Karpas-422 (cell line): ENCODE data around the gene ACADM. TPM values are rescaled to one million over a fixed set of nuclear protein-coding genes. Genes with fewer than 3 reads are reported as not detected.

Source experiments
- DNase-seq: peaks from one replicate; pipeline ENCODE4 v3.0.0-alpha.2; 2015
- H2AFZ ChIP-seq: fragments of 200-600 bp; sonication (generic); 2 replicates; pipeline ENCODE4 v1.6.1; 2014; ENCODE audit warnings: antibody characterized with exemption, low read length, mixed read lengths
- H3K27ac ChIP-seq: fragments of 200-600 bp; sonication (generic); 2 replicates; pipeline ENCODE4 v1.5.1; 2014; ENCODE audit warnings: mild to moderate bottlenecking, low read length, moderate library complexity
- H3K27me3 ChIP-seq: fragments of 200-600 bp; sonication (generic); 2 replicates; pipeline ENCODE4 v1.6.1; 2014; ENCODE audit warnings: low read length, mixed read lengths
- H3K36me3 ChIP-seq: fragments of 200-600 bp; sonication (generic); 2 replicates; pipeline ENCODE4 v1.6.1; 2014; ENCODE audit warnings: low read length, mixed read lengths; ENCODE audit not compliant: insufficient read depth
- H3K4me1 ChIP-seq: fragments of 200-600 bp; sonication (generic); 2 replicates; pipeline ENCODE4 v1.6.1; 2014; ENCODE audit warnings: mild to moderate bottlenecking, low read length, mixed read lengths
- H3K4me2 ChIP-seq: fragments of 200-600 bp; sonication (generic); 2 replicates; pipeline ENCODE4 v1.6.1; 2014; ENCODE audit warnings: low read length, low read depth, mild to moderate bottlenecking; ENCODE audit not compliant: poor library complexity, severe bottlenecking
- H3K4me3 ChIP-seq: fragments of 200-600 bp; sonication (generic); 2 replicates; pipeline ENCODE4 v1.5.1; 2014; ENCODE audit warnings: mild to moderate bottlenecking, antibody characterized with exemption, low read length, mixed read lengths
- H3K79me2 ChIP-seq: fragments of 200-600 bp; sonication (generic); 2 replicates; pipeline ENCODE4 v1.6.1; 2014; ENCODE audit warnings: mild to moderate bottlenecking, low read length, mixed read lengths
- H3K9ac ChIP-seq: fragments of 200-600 bp; sonication (generic); 2 replicates; pipeline ENCODE4 v1.6.0; 2014; ENCODE audit warnings: low read length
- H3K9me2 ChIP-seq: fragments of 200-600 bp; sonication (generic), shearing (Covaris generic); replicated peaks from 2 replicates; pipeline ENCODE4 v1.6.0; 2014; ENCODE audit warnings: mild to moderate bottlenecking, low read length, moderate library complexity; ENCODE audit not compliant: insufficient read depth
- H3K9me3 ChIP-seq: fragments of 300-700, 200-600 bp; sonication (generic); 2 replicates; pipeline ENCODE4 v1.6.1; 2014; ENCODE audit warnings: low read length, mixed read lengths
- H4K20me1 ChIP-seq: fragments of 200-600 bp; sonication (generic); 2 replicates; pipeline ENCODE4 v1.6.1; 2014; ENCODE audit warnings: mild to moderate bottlenecking, antibody characterized with exemption, low read length, low read depth; ENCODE audit not compliant: insufficient read depth
- total RNA-seq: library from RNA; depleted of rRNA; stranded (reverse); fragments of >200 nt; shearing (Covaris generic); gene quantifications from 2 replicates; pipeline ENCODE4 v1.2.3, GENCODE V29; 2014; ENCODE audit warnings: low replicate concordance

The ACADM gene
- total RNA-seq, 1 experiment from 2014 or later = 104 TPM

DNA sequence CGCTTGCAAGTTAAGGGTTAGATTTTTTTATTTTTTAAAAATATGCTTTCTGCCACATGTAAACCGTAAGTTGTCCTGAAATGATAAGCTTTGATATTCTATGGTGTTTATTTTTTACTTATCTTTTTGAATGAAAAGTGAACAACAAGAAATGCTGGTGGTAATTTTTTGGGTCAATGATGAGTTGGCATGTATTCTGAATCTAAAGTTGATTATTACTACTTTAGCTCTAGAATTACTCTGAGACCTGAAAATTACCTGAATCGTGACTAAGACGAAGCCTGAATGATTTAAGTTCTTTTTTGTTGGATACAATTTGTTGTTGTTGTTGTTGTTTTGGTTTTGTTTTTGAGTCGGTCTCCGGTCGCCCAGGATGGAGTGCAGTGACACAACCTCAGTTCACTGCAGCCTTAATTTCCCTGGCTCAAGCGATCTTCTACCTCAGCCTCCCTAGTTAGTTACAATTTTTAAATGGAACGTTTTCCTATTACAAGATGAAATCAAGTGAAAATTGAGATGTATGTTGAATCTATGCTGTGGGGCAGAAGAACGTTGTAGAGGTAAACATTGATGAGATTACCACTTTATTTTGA, 62.5 kb downstream of the ACADM start:
- Histone ChIP-seq H4K20me1 (peaks cover 47% of the 10 kb centered on the region), H3K4me3 (peak overlapping the region; percentile 95), H3K27me3 (no peaks in the 10 kb centered on the region), H3K4me2 (peak overlapping the region; percentile 94), H3K9ac (peak overlapping the region; percentile 99), H3K9me2 (no peaks in the 10 kb centered on the region), H3K36me3 (peaks cover 46% of the 10 kb centered on the region), H2AFZ (no peak overlapping the region), H3K79me2 (peaks cover 49% of the 10 kb centered on the region), H3K9me3 (no peaks in the 10 kb centered on the region), H3K4me1 (peaks cover 50% of the 10 kb centered on the region), H3K27ac (peak overlapping the region; percentile 96)
- peak; percentile 52 for DNase-seq

GRCh38 chr1:75787524-75787923, 63.0 kb downstream of the ACADM start:
- H3K9me3 ChIP-seq = no peaks in the 10 kb centered on the region
- peak overlapping the region; percentile 99 for H3K9ac ChIP-seq
- peaks cover 52% of the 10 kb centered on the region for H3K36me3 ChIP-seq
- H3K9me2 ChIP-seq = no peaks in the 10 kb centered on the region
- peak overlapping the region; percentile 95 for H3K4me3 ChIP-seq
- peaks cover 49% of the 10 kb centered on the region for H4K20me1 ChIP-seq
- peak; percentile 62 for DNase-seq
- no peaks in the 10 kb centered on the region for H3K27me3 ChIP-seq
- peak overlapping the region; percentile 94 for H3K4me2 ChIP-seq
- H3K4me1 ChIP-seq = peaks cover 50% of the 10 kb centered on the region
- peak overlapping the region; percentile 96 for H3K27ac ChIP-seq
- peaks cover 49% of the 10 kb centered on the region for H3K79me2 ChIP-seq
- H2AFZ ChIP-seq = no peak overlapping the region

GRCh38 chr1:75789988-75790387, 65.5 kb downstream of the ACADM start:
- H2AFZ ChIP-seq = no peak overlapping the region
- no peak for DNase-seq
- no peaks in the 10 kb centered on the region for H3K27me3 ChIP-seq
- H3K4me3 ChIP-seq = no peak overlapping the region; the same call in 1 of the 2 replicates
- no peak overlapping the region; the same call in 1 of the 2 replicates for H3K27ac ChIP-seq
- H3K9me2 ChIP-seq = no peaks in the 10 kb centered on the region
- H3K79me2 ChIP-seq = peaks cover 49% of the 10 kb centered on the region
- H3K9me3 ChIP-seq = no peaks in the 10 kb centered on the region
- no peak overlapping the region for H3K9ac ChIP-seq
- H3K4me1 ChIP-seq = peaks cover 41% of the 10 kb centered on the region
- peaks cover 73% of the 10 kb centered on the region for H3K36me3 ChIP-seq
- peaks cover 62% of the 10 kb centered on the region for H4K20me1 ChIP-seq
- H3K4me2 ChIP-seq = peak overlapping the region; percentile 94

GRCh38 chr1:75791022-75791421, 66.5 kb downstream of the ACADM start:
- H3K27ac ChIP-seq = no peak overlapping the region

DNA sequence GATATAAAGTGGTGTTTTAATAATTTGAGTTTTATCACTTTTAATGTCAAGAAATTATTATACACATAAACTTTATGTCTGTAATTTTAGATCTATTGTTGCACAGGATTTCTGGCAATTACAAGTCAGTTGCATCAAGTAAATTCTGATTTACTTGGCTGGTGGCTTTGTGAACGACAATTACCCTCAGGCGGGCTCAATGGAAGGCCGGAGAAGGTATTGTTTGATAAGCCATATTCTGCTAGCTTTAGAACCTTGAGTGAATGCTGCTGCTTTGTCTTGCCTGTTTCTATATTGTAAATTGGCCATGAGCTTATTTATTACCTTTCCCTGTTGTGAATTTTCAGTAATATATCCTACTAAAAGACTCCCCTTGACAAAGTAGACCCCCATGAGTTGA, 67.6 kb downstream of the ACADM start:
- H3K79me2 ChIP-seq = peaks cover 39% of the 10 kb centered on the region
- H2AFZ ChIP-seq = no peak overlapping the region
- H3K36me3 ChIP-seq = peaks cover 83% of the 10 kb centered on the region
- no peaks in the 10 kb centered on the region for H3K27me3 ChIP-seq
- H3K27ac ChIP-seq = no peak overlapping the region
- H3K4me2 ChIP-seq = no peak overlapping the region
- DNase-seq = no peak
- H3K9me2 ChIP-seq = no peaks in the 10 kb centered on the region
- H3K9ac ChIP-seq = no peak overlapping the region
- peaks cover 58% of the 10 kb centered on the region for H4K20me1 ChIP-seq
- peaks cover 33% of the 10 kb centered on the region for H3K4me1 ChIP-seq
- no peaks in the 10 kb centered on the region for H3K9me3 ChIP-seq
- H3K4me3 ChIP-seq = no peak overlapping the region

More at GRCh38 chr1:75791022-75791421, 66.5 kb downstream of the ACADM start:
- no peaks in the 10 kb centered on the region for H3K9me2 ChIP-seq
- DNase-seq = no peak
- H2AFZ ChIP-seq = no peak overlapping the region
- peaks cover 49% of the 10 kb centered on the region for H3K79me2 ChIP-seq
- H3K36me3 ChIP-seq = peaks cover 81% of the 10 kb centered on the region
- no peak overlapping the region for H3K4me3 ChIP-seq
- H4K20me1 ChIP-seq = peaks cover 62% of the 10 kb centered on the region
- H3K4me2 ChIP-seq = no peak overlapping the region
- no peak overlapping the region for H3K9ac ChIP-seq
- H3K27me3 ChIP-seq = no peaks in the 10 kb centered on the region
- peaks cover 33% of the 10 kb centered on the region for H3K4me1 ChIP-seq
- H3K9me3 ChIP-seq = no peaks in the 10 kb centered on the region

GRCh38 chr1:75794382-75794781, 69.9 kb downstream of the ACADM start:
- Histone ChIP-seq H3K27ac (no peak overlapping the region), H3K4me1 (peaks cover 11% of the 10 kb centered on the region), H3K36me3 (peaks cover 66% of the 10 kb centered on the region), H2AFZ (no peak overlapping the region), H3K79me2 (peaks cover 16% of the 10 kb centered on the region), H3K27me3 (no peaks in the 10 kb centered on the region), H4K20me1 (peaks cover 35% of the 10 kb centered on the region), H3K9me2 (no peaks in the 10 kb centered on the region), H3K9ac (no peak overlapping the region), H3K4me2 (no peak overlapping the region), H3K4me3 (no peak overlapping the region), H3K9me3 (no peaks in the 10 kb centered on the region)
- no peak for DNase-seq

DNA sequence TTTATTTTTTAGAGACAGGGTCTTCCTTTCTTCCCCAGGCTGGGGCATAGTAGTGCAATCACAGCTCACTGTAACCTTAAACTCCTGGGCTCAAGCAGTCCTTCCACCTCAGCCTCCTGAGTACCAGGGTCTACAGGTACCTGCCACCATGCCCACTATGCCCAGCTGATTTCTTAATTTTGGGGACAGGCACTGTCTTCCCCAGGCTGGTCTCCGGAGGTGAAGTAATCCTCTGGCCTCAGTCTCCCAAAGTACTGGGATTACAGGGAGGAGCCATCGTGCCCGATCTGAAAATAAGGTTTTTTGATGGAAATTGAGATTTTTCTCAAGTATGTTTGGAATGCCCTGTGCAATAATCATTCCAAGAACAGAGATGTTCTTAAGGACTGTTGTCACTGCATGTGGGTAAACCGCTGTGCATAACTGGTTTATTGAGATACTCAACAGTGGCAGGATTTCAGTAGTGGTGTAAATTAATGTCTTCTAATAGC, 71.2 kb downstream of the ACADM start:
- Histone ChIP-seq H2AFZ (no peak overlapping the region), H3K27me3 (no peaks in the 10 kb centered on the region), H3K4me2 (no peak overlapping the region), H3K9me3 (no peaks in the 10 kb centered on the region), H3K9me2 (no peaks in the 10 kb centered on the region), H3K79me2 (0 out of 2 replicates have a peak, but pooled peaks cover 2% of the 10 kb centered on the region), H3K4me3 (no peak overlapping the region), H4K20me1 (peaks cover 21% of the 10 kb centered on the region), H3K36me3 (peaks cover 53% of the 10 kb centered on the region), H3K4me1 (no peaks in the 10 kb centered on the region; the same call in 1 of the 2 replicates), H3K9ac (no peak overlapping the region), H3K27ac (no peak overlapping the region)
- peak; percentile 59 for DNase-seq

DNA sequence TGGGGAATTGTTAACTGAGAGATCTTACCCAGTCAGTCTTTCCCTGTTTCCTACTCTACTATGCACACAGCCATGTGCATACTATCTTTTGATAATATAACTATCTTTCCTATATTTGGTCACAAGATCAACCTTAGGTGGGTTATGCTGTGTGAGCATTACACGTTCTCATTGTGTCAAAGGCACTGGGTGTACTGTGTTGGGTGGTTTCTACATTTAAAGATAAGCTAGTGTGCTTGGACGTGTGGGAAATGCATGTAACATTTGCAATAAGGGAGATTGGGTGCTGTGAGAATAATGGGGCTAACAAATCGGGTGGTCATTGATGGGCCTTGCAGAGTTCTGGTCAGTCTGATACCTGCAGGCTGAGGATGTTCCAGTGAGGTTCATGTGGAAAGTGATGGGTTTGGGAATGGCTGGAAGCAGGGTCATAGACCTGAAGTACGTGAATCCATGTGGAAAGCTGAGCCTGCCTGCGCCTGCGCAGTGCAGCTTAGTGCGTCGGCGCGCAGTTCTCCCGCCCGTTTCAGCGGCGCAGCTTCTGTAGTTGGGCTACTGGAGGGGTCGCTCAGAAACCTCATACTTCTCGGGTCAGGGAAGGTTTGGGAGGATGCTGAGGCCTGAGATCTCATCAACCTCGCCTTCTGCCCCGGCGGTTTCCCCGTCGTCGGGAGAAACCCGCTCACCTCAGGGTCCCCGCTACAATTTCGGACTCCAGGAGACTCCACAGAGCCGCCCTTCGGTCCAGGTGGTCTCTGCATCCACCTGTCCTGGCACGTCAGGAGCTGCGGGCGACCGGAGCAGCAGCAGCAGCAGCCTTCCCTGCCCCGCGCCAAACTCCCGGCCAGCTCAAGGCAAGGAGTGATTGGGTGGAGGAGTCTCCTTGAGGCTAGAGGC, 72.1 kb downstream of the ACADM start, which contains the start of gene MSH4:
Gene MSH4, plus strand, starts transcription at position 507 of the 897 bp plus-strand sequence. Its CDS starts 104 bp downstream, at position 611.
- Histone ChIP-seq H3K4me1 (no peaks in the 10 kb centered on the region), H2AFZ (no peak within 1 kb of the TSS), H3K9me3 (no peaks in the 10 kb centered on the region), H3K9me2 (no peaks in the 10 kb centered on the region), H3K4me2 (no peak within 1 kb of the TSS), H3K4me3 (no peak within 1 kb of the TSS), H3K79me2 (no peaks in the 10 kb centered on the region), H3K9ac (no peak within 1 kb of the TSS), H4K20me1 (peaks cover 18% of the 10 kb centered on the region), H3K27me3 (no peaks in the 10 kb centered on the region), H3K27ac (no peak within 1 kb of the TSS), H3K36me3 (peaks cover 44% of the 10 kb centered on the region)
- peak; percentile 60 for DNase-seq
